KMS-11 (cell line): ENCODE measurements around the gene CABLES1.

Experiments used
- H2AFZ ChIP-seq: fragments of 200-600 bp; sonication (generic); 2 replicates; pipeline ENCODE4 v1.6.1; 2016; ENCODE audit warnings: antibody characterized with exemption, mixed run types, low read depth
- H3K27ac ChIP-seq: fragments of 200-600 bp; sonication (generic); 2 replicates; pipeline ENCODE4 v1.6.1; 2016; ENCODE audit warnings: mild to moderate bottlenecking, mixed run types
- H3K27me3 ChIP-seq: fragments of 200-600 bp; sonication (generic); 2 replicates; pipeline ENCODE4 v1.6.1; 2017; ENCODE audit warnings: mild to moderate bottlenecking, low read depth, mixed run types, moderate library complexity; ENCODE audit not compliant: insufficient read depth
- H3K36me3 ChIP-seq: fragments of 200-600 bp; sonication (generic); 2 replicates; pipeline ENCODE4 v1.6.1; 2017; ENCODE audit warnings: mild to moderate bottlenecking, mixed run types; ENCODE audit not compliant: insufficient read depth
- H3K4me1 ChIP-seq: fragments of 200-600 bp; sonication (generic); 2 replicates; pipeline ENCODE4 v1.6.1; 2016; ENCODE audit warnings: mild to moderate bottlenecking, low read depth, mixed run types; ENCODE audit not compliant: poor library complexity, severe bottlenecking
- H3K4me2 ChIP-seq: fragments of 200-600 bp; sonication (generic); 2 replicates; pipeline ENCODE4 v1.7.0; 2016; ENCODE audit warnings: mild to moderate bottlenecking, mixed run types
- H3K4me3 ChIP-seq: fragments of 200-600 bp; sonication (generic); IDR thresholded peaks from 2 replicates; pipeline ENCODE4 v1.6.1; 2017; ENCODE audit warnings: low read depth, low read length, mixed read lengths; ENCODE audit not compliant: insufficient read depth
- H3K79me2 ChIP-seq: fragments of 200-600 bp; sonication (generic); 2 replicates; pipeline ENCODE4 v1.6.1; 2016; ENCODE audit warnings: low read depth, mixed run types; ENCODE audit not compliant: insufficient read depth
- H3K9ac ChIP-seq: fragments of 200-600 bp; sonication (generic); 2 replicates; pipeline ENCODE4 v1.6.1; 2016; ENCODE audit warnings: mild to moderate bottlenecking, mixed run types
- H4K20me1 ChIP-seq: fragments of 200-600 bp; sonication (generic); 2 replicates; pipeline ENCODE4 v1.6.1; 2016; ENCODE audit warnings: mild to moderate bottlenecking, mixed run types; ENCODE audit not compliant: insufficient read depth
- TF ChIP-seq, protein P1 (sequence below): fragments of 200-600 bp; sonication (generic); conservative IDR thresholded peaks from 2 replicates; pipeline ENCODE4 v1.6.1; 2017; ENCODE audit warnings: low read depth, mild to moderate bottlenecking, antibody characterized with exemption, low read length, moderate library complexity, mixed read lengths

The CABLES1 gene

DNA sequence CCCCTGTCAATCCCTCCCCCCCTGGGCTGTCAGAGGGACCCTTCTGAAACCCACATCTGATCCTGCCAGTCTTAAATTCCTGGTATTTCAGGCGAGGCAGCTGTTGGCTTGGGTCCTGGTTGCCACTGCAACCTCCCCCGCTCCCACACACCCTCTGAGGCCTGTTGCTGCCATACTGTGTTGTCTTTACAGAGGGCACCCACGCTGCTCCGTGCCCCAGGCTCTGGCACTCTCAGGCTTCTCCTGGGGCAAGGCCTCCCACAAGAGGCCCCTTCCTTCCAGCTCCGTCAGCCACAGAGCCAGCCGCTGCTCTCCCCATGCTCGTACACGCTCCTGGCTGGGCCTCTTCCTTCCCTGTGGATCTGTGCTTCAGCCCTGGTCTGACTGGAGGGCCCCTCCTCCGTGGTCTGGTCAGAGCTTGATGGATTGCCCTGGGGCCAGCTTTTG is 8.6 kb downstream of the CABLES1 start:
- H3K4me3 ChIP-seq = no peak overlapping the region
- H3K27ac ChIP-seq = no peak overlapping the region; the same call in 1 of the 2 replicates
- H3K4me1 ChIP-seq = peaks cover 52% of the 10 kb centered on the region
- peaks cover 100% of the 10 kb centered on the region for H3K79me2 ChIP-seq
- H3K27me3 ChIP-seq = no peaks in the 10 kb centered on the region
- H2AFZ ChIP-seq = no peak overlapping the region
- peaks cover 63% of the 10 kb centered on the region for H4K20me1 ChIP-seq
- H3K36me3 ChIP-seq = peaks cover 22% of the 10 kb centered on the region; the same call in 1 of the 2 replicates
- TF ChIP-seq, protein P1, sequence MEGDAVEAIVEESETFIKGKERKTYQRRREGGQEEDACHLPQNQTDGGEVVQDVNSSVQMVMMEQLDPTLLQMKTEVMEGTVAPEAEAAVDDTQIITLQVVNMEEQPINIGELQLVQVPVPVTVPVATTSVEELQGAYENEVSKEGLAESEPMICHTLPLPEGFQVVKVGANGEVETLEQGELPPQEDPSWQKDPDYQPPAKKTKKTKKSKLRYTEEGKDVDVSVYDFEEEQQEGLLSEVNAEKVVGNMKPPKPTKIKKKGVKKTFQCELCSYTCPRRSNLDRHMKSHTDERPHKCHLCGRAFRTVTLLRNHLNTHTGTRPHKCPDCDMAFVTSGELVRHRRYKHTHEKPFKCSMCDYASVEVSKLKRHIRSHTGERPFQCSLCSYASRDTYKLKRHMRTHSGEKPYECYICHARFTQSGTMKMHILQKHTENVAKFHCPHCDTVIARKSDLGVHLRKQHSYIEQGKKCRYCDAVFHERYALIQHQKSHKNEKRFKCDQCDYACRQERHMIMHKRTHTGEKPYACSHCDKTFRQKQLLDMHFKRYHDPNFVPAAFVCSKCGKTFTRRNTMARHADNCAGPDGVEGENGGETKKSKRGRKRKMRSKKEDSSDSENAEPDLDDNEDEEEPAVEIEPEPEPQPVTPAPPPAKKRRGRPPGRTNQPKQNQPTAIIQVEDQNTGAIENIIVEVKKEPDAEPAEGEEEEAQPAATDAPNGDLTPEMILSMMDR = no peak
- no peak overlapping the region for H3K4me2 ChIP-seq
- no peak overlapping the region for H3K9ac ChIP-seq

DNA sequence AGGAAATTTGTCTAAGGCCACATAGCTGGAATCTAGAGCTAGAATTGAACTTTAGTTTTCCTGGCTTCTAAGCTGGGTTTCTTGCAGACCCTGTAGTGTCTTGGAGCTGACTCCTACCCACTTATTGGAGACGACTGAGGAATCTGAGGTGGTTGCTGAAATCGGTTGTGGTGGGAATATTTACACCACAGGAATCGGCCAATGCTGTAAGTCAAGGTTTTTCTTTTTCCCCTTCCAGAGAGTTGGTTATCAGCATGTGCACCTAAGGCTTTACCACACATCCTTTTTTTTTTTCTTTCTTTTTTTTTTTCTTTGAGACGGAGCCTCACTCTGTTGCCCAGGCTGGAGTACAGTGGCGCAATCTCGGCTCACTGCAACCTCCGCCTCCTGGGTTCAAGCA is 9.4 kb downstream of the CABLES1 start:
- Histone ChIP-seq H3K27me3 (no peaks in the 10 kb centered on the region), H3K36me3 (peaks cover 22% of the 10 kb centered on the region; the same call in 1 of the 2 replicates), H3K4me1 (peaks cover 44% of the 10 kb centered on the region), H4K20me1 (peaks cover 57% of the 10 kb centered on the region), H3K79me2 (peaks cover 100% of the 10 kb centered on the region), H3K9ac (no peak overlapping the region), H3K4me3 (no peak overlapping the region), H3K4me2 (no peak overlapping the region), H2AFZ (no peak overlapping the region), H3K27ac (no peak overlapping the region; the same call in 1 of the 2 replicates)
- TF ChIP-seq, protein P1 = no peak

DNA sequence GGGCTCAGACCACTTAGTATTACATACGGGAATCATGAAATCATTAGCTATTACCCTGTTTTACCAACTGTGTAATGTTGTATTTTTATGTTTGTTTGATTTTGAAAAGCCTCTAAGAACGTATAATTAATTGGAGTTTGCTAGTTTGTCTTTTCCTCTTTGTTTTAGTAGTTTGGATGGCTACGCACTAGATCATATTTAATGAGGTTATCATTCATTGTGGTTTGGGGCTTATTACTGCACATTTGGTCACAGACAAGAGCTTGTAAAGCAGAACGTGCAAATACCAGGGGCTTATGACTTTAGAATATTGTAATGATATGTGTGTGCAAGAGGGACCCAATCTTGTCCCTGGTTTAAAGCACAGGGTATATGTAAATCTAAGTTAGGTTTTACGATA is 10.3 kb downstream of the CABLES1 start:
- Histone ChIP-seq H3K9ac (no peak overlapping the region), H3K27ac (no peak overlapping the region), H3K79me2 (peaks cover 100% of the 10 kb centered on the region), H3K27me3 (no peaks in the 10 kb centered on the region), H3K4me1 (peaks cover 34% of the 10 kb centered on the region), H4K20me1 (peaks cover 58% of the 10 kb centered on the region), H2AFZ (no peak overlapping the region), H3K4me2 (no peak overlapping the region), H3K4me3 (no peak overlapping the region), H3K36me3 (peaks cover 12% of the 10 kb centered on the region; the same call in 1 of the 2 replicates)
- TF ChIP-seq, protein P1 = no peak

DNA sequence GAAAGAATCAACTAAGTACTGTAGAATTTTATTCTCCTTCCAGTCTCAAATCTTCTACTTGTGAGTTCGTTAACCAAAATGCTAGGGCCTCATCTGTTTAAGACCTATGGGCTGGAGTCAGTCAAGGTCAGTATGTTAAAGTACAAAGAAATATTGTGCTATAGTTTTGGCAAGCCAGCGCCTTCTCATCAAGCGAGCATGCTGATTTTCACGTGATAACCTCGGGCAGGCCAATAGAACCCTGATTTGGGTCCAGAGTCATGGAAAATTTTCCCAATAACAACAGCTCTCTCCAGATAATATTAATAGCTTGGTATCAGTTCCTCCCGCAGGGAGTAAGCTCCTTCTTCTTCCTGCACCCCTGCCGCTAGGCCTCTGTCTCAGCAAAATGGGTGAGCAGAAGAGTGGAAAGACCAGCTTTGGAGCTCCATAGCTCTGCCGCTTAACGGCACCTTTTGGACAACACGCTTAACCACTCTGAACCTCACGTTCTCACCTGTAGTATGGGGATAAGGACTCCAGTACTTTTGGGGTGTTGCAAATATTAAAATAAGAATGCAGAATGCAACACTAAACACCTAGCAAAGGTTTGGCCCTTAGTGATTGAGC is 11.7 kb downstream of the CABLES1 start:
- Histone ChIP-seq H3K9ac (no peak overlapping the region), H3K4me3 (no peak overlapping the region), H3K27ac (no peak overlapping the region), H4K20me1 (peaks cover 54% of the 10 kb centered on the region), H3K4me2 (no peak overlapping the region), H3K4me1 (peaks cover 30% of the 10 kb centered on the region), H3K36me3 (peaks cover 9% of the 10 kb centered on the region; the same call in 1 of the 2 replicates), H2AFZ (no peak overlapping the region), H3K27me3 (no peaks in the 10 kb centered on the region), H3K79me2 (peaks cover 100% of the 10 kb centered on the region)
- TF ChIP-seq, protein P1 = no peak
